Neural cell (in vitro differentiated cells): ENCODE data around the gene DPEP1.

ENCODE experiments used
- CTCF ChIP-seq: fragments of 450-650 bp; IDR thresholded peaks from 2 replicates; pipeline ENCODE4 v1.5.1; 2014; ENCODE audit warnings: antibody characterized with exemption, mild to moderate bottlenecking, moderate library complexity; ENCODE audit not compliant: poor library complexity, severe bottlenecking
- EP300 ChIP-seq: fragments of 450-650 bp; conservative IDR thresholded peaks from 2 replicates; pipeline ENCODE4 v1.6.1; 2014; ENCODE audit warnings: antibody characterized with exemption, mild to moderate bottlenecking, moderate library complexity; ENCODE audit not compliant: poor library complexity, severe bottlenecking
- EZH2 ChIP-seq: fragments of 200-600, 300-800 bp; shearing (Covaris generic), sonication (generic); IDR thresholded peaks from 2 replicates; pipeline ENCODE4 v1.6.1; 2014; ENCODE audit warnings: antibody characterized with exemption, low read length, borderline replicate concordance, mild to moderate bottlenecking; ENCODE audit not compliant: insufficient read depth, poor library complexity, severe bottlenecking
- POLR2AphosphoS5 ChIP-seq: IDR thresholded peaks from 2 replicates; pipeline ENCODE4 v1.6.1; 2012
- RAD21 ChIP-seq: fragments of 450-650 bp; conservative IDR thresholded peaks from 2 replicates; pipeline ENCODE4 v1.6.1; 2014; ENCODE audit warnings: antibody characterized with exemption, mild to moderate bottlenecking, moderate library complexity
- REST ChIP-seq: IDR thresholded peaks from 2 replicates; pipeline ENCODE4 v1.6.1; 2012; ENCODE audit warnings: borderline replicate concordance
- TAF1 ChIP-seq: IDR thresholded peaks from 2 replicates; pipeline ENCODE4 v1.6.1; 2012; ENCODE audit warnings: low read depth

GRCh38 chr16:89598199-89598598 is 15.2 kb upstream of the DPEP1 start:
- TF ChIP-seq CTCF (no peak), EP300 (no peak), TAF1 (no peak), POLR2AphosphoS5 (no peak), RAD21 (no peak), REST (no peak), EZH2 (no peak)
